Stimulated activated CD8-positive, alpha-beta memory T cell treated with anti-CD3 and anti-CD28 coated beads, Interleukin-12 subunit alpha, Interleukin-12 subunit beta, amount 100 ng/mL, for 24 hours (primary cell): ENCODE measurements around the gene PPP1R3F.
"Not testable (repeated sequence)": the region's sequence is repeated elsewhere in the genome, so short reads cannot be mapped to it uniquely, and the experiment has no call there.

ENCODE experiments used
- DNase-seq: peaks from one replicate; pipeline ENCODE4 v3.0.0-alpha.2; 2020; ENCODE audit errors: extremely low read depth

PPP1R3F gene

DNA sequence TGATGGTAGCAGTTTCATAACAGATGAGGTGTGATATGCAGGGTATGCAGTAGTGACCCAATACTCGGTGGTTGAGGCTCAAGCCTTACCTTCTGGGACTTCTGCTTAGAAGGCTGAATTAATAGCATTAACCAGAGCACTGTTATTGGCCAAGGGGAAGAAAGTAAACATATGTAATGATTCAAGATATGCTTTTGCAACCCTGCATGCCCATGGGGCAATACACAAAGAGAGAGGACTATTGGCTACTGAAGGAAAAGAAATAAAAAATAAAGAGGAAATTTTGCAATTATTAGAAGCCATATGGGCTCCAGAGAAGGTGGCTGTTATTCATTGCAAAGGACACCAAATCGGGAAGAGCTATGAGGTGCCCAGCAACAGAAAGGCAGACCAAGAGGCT lies 42.6 kb downstream of the PPP1R3F start:
- no peak for DNase-seq

DNA sequence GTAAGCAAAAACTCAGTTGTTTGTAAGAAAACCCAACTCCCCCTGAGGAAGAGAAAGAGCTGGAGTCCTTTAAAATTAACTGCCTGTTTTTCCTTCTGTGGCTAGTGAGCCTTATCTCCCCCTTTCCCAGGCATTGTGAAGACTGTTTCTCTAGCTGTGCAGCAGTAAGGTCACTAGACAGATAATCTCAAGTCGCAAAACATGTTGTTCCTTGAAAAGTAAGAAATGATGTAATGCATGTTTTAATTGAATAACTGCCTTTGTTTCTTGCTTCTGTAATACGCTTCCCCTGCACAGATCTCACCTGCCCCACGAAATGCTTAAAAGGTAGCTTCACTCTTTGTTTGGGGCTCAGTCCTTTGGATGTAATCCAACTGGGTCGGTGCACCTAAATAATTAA lies 46.5 kb downstream of the PPP1R3F start:
- no peak for DNase-seq

DNA sequence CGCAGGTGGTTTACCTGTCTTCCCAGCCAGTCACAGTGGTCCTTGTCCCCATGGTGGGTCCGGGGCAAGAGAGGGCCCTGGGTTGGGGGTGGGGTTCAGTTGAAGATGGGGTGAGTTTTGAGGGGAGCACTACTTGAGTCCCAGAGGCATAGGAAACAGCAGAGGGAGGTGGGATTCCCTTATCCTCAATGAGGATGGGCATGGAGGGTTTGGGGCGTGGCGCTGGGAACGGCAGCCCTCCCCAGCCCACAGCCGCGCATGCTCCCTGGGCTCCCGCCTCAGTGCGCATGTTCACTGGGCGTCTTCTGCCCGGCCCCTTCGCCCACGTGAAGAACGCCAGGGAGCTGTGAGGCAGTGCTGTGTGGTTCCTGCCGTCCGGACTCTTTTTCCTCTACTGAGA lies 52.1 kb downstream of the PPP1R3F start, which contains the start of gene GAGE12J:
Gene GAGE12J, plus strand, starts transcription at position 301 of the 400 bp plus-strand sequence. CDS start 1,157 bp downstream, outside the sequence.
- DNase-seq = not testable (repeated sequence)

DNA sequence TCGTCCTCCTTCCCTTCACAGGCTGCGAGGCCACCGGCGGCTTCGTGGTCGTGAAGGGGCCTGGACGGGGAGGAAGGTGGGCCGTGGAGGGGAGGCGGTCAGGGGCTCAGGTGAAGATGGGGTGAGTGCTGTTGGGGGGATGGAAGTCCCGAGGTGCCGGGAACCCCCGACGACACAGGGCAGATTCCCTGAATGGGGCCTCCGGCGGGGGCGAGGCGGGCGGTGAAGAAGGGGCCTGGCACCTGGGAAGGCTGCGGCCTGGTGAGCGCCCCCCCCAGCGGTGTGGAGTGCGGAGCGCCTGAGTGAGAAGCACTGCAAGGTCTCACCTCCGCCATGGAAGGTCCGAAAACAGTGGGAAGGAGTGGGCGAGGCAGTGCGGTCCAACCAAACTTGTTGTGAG lies 52.7 kb downstream of the PPP1R3F start:
- not testable (repeated sequence) for DNase-seq

DNA sequence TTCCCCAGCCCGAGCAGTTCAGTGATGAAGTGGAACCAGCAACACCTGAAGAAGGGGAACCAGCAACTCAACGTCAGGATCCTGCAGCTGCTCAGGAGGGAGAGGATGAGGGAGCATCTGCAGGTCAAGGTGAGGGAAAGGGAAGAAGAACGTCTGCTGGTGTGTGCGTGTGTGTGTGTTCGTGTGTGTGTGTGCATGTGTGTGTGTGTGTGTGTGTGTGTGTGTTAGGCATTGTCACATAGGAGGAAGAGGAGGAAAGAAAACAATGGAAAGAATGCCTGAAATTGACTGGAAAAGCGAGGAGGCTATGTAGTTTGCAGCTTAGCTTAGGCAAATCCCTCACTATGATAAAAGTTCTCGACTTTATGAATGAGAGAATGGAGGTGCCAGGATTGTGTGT lies 54.1 kb downstream of the PPP1R3F start:
- DNase-seq = not testable (repeated sequence)

DNA sequence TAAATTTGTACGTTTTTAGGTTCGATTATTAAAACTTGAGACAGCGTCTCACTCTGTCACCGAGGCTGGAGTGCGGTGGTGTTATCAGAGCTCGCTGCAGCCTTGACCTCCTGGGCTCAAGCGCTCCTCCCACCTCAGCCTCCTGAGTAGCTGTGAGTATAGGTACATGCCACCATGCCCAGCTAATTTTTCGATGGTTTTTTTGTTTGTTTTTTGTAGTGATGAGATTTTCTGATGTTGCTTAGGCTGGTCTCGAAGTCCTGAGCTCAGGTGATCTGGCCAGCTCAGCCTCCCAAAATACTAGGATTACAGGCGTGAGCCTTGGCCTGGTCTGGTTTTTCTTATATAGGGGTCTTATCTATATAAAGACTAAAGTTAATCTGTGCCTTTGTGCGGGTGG lies 60.8 kb downstream of the PPP1R3F start:
- not testable (repeated sequence) for DNase-seq

DNA sequence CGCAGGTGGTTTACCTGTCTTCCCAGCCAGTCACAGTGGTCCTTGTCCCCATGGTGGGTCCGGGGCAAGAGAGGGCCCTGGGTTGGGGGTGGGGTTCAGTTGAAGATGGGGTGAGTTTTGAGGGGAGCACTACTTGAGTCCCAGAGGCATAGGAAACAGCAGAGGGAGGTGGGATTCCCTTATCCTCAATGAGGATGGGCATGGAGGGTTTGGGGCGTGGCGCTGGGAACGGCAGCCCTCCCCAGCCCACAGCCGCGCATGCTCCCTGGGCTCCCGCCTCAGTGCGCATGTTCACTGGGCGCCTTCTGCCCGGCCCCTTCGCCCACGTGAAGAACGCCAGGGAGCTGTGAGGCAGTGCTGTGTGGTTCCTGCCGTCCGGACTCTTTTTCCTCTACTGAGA lies 61.7 kb downstream of the PPP1R3F start, which contains the start of gene GAGE13:
Gene GAGE13, plus strand, starts transcription at position 301 of the 400 bp plus-strand sequence. CDS start 1,156 bp downstream, outside the sequence.
- not testable (repeated sequence) for DNase-seq

DNA sequence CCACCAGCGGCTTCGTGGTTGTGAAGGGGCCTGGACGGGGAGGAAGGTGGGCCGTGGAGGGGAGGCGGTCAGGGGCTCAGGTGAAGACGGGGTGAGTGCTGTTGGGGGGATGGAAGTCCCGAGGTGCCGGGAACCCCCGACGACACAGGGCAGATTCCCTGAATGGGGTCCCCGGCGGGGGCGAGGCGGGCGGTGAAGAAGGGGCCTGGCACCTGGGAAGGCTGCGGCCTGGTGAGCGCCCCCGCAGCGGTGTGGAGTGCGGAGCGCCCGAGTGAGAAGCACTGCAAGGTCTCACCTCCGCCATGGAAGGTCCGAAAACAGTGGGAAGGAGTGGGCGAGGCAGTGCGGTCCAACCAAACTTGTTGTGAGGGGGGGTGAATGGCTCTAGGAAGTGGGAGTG lies 62.2 kb downstream of the PPP1R3F start:
- not testable (repeated sequence) for DNase-seq
